Upper lobe of left lung (tissue), 6 donors: Measurements from ENCODE around the gene MOB2. TPM values are rescaled to one million over a fixed set of nuclear protein-coding genes. Genes with fewer than 3 reads are reported as not detected.

Experiments
- ATAC-seq, 2 donors: fragments of 200-7000 bp; cut with Tn5 transposase; one replicate each; pipeline ENCODE4 v1.9.1; 2022; ENCODE audit warnings: mild to moderate bottlenecking in 2 of 2, moderate library complexity in 2 of 2; ENCODE audit not compliant: low FRiP score in 2 of 2
- DNase-seq, 2 donors: peaks; one replicate each; pipeline ENCODE4 v3.0.0-alpha.2; 2019 to 2020
- H3K27ac ChIP-seq, 4 donors: fragments of 200-600 bp; sonication (generic); one replicate each; pipeline ENCODE4 v1.5.1; 2016 to 2019
- H3K27me3 ChIP-seq, 4 donors: fragments of 200-600 bp; sonication (generic); one replicate each; pipeline ENCODE4 v1.5.1; 2017 to 2019
- H3K36me3 ChIP-seq, 4 donors: fragments of 200-600 bp; sonication (generic); one replicate each; pipeline ENCODE4 v1.5.1; 2016 to 2019
- H3K4me1 ChIP-seq, 4 donors: fragments of 200-600 bp; sonication (generic); one replicate each; pipeline ENCODE4 v1.5.1; 2018 to 2019
- H3K4me3 ChIP-seq, 4 donors: fragments of 200-600 bp; sonication (generic); one replicate each; pipeline ENCODE4 v1.5.1; 2017 to 2019; ENCODE audit warnings: mild to moderate bottlenecking in 2 of 4, moderate library complexity in 1 of 4
- H3K9me3 ChIP-seq, 4 donors: fragments of 200-600 bp; sonication (generic); one replicate each; pipeline ENCODE4 v1.5.1; 2018 to 2019
- CTCF ChIP-seq, 6 experiments: fragments of 450-650 bp in 4 of 6; fragments of 200-600 bp in 2 of 6; sonication (generic) in 2 of 6; IDR thresholded peaks; one replicate each; pipeline ENCODE4 v1.5.1; 2016 to 2019; ENCODE audit warnings: antibody characterized with exemption in 6 of 6
- EP300 ChIP-seq, 4 donors: sonication (generic); formaldehyde crosslinking; IDR thresholded peaks; one replicate each; pipeline ENCODE4 v1.5.1; 2017; ENCODE audit warnings: antibody characterized with exemption in 4 of 4, control low read depth in 2 of 4
- POLR2A ChIP-seq, 4 donors: fragments of 450-650 bp; IDR thresholded peaks; one replicate each; pipeline ENCODE4 v1.5.1; 2016 to 2017; ENCODE audit warnings: antibody characterized with exemption in 4 of 4, mild to moderate bottlenecking in 2 of 4
- POLR2AphosphoS5 ChIP-seq, 2 donors: sonication (generic); formaldehyde crosslinking; IDR thresholded peaks; one replicate each; pipeline ENCODE4 v1.5.1; 2017; ENCODE audit warnings: antibody characterized with exemption in 2 of 2
- WGBS, 2 donors: methylation state at CpG; one replicate each; pipeline ENCODE4 v1.1.5; 2017 to 2018; 5-methylcytosine and 5-hydroxymethylcytosine counted together
- total RNA-seq, 6 donors: library from RNA; depleted of rRNA in 4 of 6; stranded (reverse); fragments of >200 nt in 4 of 6; gene quantifications; one replicate each; pipeline versions ENCODE4 v1.1.0 to v1.2.1, GENCODE V29; 2016 to 2021
- donor health status: DM: no; HTN: no; CAD: no; lungs with moderate emphysema.
- donor health status: DM: no; HTN: yes; CAD: no; lungs with severe emphysema.

Gene MOB2
- total RNA-seq, 6 donors from 2014 or later = 34.7 to 72.3 (median 49.5) TPM

- Histone ChIP-seq H3K4me3 (no peak overlapping the region), H3K27ac (peak overlapping the region; percentile 58 to 69 (median 63)), H3K36me3 (peaks cover 11 to 48% (median 39%) of the 10 kb centered on the region in 4 donors), H3K4me1 (peaks cover 50 to 61% (median 52%) of the 10 kb centered on the region in 4 donors), H3K9me3 (no peaks in the 10 kb centered on the region), H3K27me3 (no peaks in the 10 kb centered on the region)
- WGBS, 2 donors = 84 to 95% methylated on average over 4 to 13 of the region's 16 CpGs
- no peak for TF ChIP-seq EP300 (IDR thresholded peaks at IDR 0.05)
- TF ChIP-seq POLR2AphosphoS5 (IDR thresholded peaks at IDR 0.05) = no peak
- TF ChIP-seq CTCF (IDR thresholded peaks at IDR 0.05) = no peak
- no peak for TF ChIP-seq POLR2A (IDR thresholded peaks at IDR 0.05)
- no peak for ATAC-seq
- DNase-seq = peak in 1 of 2 donors; percentile 73
Measured at GRCh38 chr11:1481861-1482441, 4.6 kb downstream of the MOB2 start.

GRCh38 chr11:1481483-1481825, 5.1 kb downstream of the MOB2 start:
- H3K27ac ChIP-seq = peak overlapping the region; percentile 58 to 69 (median 63)
- H3K9me3 ChIP-seq = no peaks in the 10 kb centered on the region
- H3K36me3 ChIP-seq = peaks cover 11 to 53% (median 43%) of the 10 kb centered on the region in 4 donors
- TF ChIP-seq EP300 (IDR thresholded peaks at IDR 0.05) (no peak), POLR2AphosphoS5 (IDR thresholded peaks at IDR 0.05) (no peak), CTCF (IDR thresholded peaks at IDR 0.05) (no peak), POLR2A (IDR thresholded peaks at IDR 0.05) (no peak)
- 75 to 100% methylated on average over 2 of the region's 2 CpGs for WGBS, 2 donors
- H3K27me3 ChIP-seq = no peaks in the 10 kb centered on the region
- H3K4me1 ChIP-seq = peaks cover 45 to 56% (median 47%) of the 10 kb centered on the region in 4 donors
- H3K4me3 ChIP-seq = no peak overlapping the region
- ATAC-seq (no peak), DNase-seq (no peak)

GRCh38 chr11:1480555-1481482, 5.8 kb downstream of the MOB2 start:
- Histone ChIP-seq H3K36me3 (peaks cover 11 to 60% (median 46%) of the 10 kb centered on the region in 4 donors), H3K27ac (peak overlapping the region in 2 of 4 donors; percentile 8 to 48), H3K9me3 (no peaks in the 10 kb centered on the region), H3K27me3 (no peaks in the 10 kb centered on the region), H3K4me1 (peaks cover 39 to 49% (median 40%) of the 10 kb centered on the region in 4 donors), H3K4me3 (no peak overlapping the region)
- DNase-seq (peak in 1 of 2 donors; percentile 69), ATAC-seq (no peak)
- no peak for TF ChIP-seq EP300 (IDR thresholded peaks at IDR 0.05)
- no peak for TF ChIP-seq CTCF (IDR thresholded peaks at IDR 0.05)
- no peak for TF ChIP-seq POLR2AphosphoS5 (IDR thresholded peaks at IDR 0.05)
- no peak for TF ChIP-seq POLR2A (IDR thresholded peaks at IDR 0.05)
- 95 to 96% methylated on average over 9 to 29 of the region's 36 CpGs for WGBS, 2 donors

GRCh38 chr11:1480191-1480554, 6.4 kb downstream of the MOB2 start:
- no peak overlapping the region for H3K4me3 ChIP-seq
- H3K27me3 ChIP-seq = no peaks in the 10 kb centered on the region
- no peak for DNase-seq
- peaks cover 33 to 43% (median 34%) of the 10 kb centered on the region in 4 donors for H3K4me1 ChIP-seq
- H3K36me3 ChIP-seq = peaks cover 11 to 66% (median 52%) of the 10 kb centered on the region in 4 donors
- peak overlapping the region in 1 of 4 donors; percentile 48 for H3K27ac ChIP-seq
- WGBS, 2 donors = 86 to 88% methylated on average over 13 of the region's 13 CpGs
- ATAC-seq = no peak
- TF ChIP-seq POLR2A (IDR thresholded peaks at IDR 0.05) (no peak), CTCF (IDR thresholded peaks at IDR 0.05) (no peak), POLR2AphosphoS5 (IDR thresholded peaks at IDR 0.05) (no peak), EP300 (IDR thresholded peaks at IDR 0.05) (no peak)
- H3K9me3 ChIP-seq = no peaks in the 10 kb centered on the region
